ENCODE measurements around the gene SEC22B. TPM values are rescaled to one million over a fixed set of nuclear protein-coding genes. Genes with fewer than 3 reads are reported as not detected.
"Not testable (repeated sequence)": the region's sequence is repeated elsewhere in the genome, so short reads cannot be mapped to it uniquely, and the experiment has no call there.

Gene SEC22B
- 18.5 TPM for total RNA-seq

DNA sequence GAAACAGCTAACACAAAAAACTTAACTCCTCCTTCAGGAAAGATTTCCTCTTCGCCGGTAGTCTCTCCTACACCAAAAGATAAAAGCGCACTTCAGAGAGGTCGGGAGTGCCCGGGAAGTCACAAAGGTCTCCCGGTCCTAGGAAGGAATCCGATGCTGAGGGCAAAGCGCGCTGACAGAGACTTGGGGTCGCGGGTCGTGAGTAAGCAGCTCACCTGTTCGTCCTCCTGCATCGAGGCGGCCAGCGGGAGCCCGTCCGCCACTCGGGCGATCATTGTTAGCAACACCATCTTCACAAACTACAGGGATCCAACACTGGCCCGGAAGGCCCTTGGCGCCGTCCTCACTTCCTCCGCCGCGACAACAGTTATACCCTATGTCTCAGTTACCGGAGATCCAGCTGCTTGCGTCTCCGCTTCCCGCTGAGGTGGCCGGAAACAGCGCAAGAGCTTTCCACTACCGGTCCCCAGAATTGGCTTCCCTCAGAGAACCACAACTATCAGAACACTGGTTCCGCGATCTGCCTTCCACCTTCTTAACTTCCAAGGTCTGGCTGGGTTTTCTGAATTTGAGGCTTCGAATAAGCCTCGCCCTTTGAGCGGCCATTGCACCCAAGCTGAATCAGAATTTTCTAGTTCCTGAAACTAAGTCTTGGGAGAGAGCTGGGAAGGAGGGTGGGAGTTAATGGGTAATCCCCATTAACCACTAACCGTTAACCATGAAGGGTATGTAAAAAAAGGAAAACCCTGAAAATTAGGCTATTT lies at the start of gene SEC22B:
Gene SEC22B (minus strand): TSS at position 429 of the 764 bp plus-strand sequence. CDS start 139 bp downstream, at position 290.
- peak; percentile 88 for ATAC-seq

DNA sequence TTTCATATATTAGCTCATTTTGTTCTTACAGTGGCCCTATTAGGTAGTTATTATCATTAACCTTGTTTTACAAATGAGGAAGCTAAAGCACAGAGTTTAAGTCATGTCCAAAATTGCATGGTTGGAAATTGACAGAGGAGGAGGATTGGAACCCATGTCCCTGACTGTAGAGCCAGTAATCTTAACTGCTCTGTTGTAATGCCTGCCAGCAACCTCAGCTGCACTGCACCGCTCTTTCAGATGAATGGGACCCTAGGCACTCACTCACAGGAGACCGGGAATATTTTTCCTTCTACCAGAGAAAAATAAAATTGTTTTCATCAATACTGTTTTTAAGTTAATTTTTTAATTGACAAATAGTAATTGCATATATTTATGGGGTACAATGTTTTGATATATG lies 41.6 kb upstream of the SEC22B start:
- not testable (repeated sequence) for DNase-seq (ENCODE audit: low spot score); ATAC-seq

More for the DNA sequence above, at the start of gene SEC22B:
- DNase-seq (ENCODE audit: low spot score): peak; percentile 90

GRCh38 chr1:120217175-120217929 lies 41.0 kb upstream of the SEC22B start:
- not testable (repeated sequence) for ATAC-seq; DNase-seq (ENCODE audit: low spot score)

GRCh38 chr1:120213606-120214005 lies 37.3 kb upstream of the SEC22B start:
- not testable (repeated sequence) for DNase-seq (ENCODE audit: low spot score)

GRCh38 chr1:120210754-120211153 lies 34.4 kb upstream of the SEC22B start:
- not testable (repeated sequence) for DNase-seq (ENCODE audit: low spot score); ATAC-seq

More at GRCh38 chr1:120213606-120214005, 37.3 kb upstream of the SEC22B start:
- peak; percentile 99 for ATAC-seq

DNA sequence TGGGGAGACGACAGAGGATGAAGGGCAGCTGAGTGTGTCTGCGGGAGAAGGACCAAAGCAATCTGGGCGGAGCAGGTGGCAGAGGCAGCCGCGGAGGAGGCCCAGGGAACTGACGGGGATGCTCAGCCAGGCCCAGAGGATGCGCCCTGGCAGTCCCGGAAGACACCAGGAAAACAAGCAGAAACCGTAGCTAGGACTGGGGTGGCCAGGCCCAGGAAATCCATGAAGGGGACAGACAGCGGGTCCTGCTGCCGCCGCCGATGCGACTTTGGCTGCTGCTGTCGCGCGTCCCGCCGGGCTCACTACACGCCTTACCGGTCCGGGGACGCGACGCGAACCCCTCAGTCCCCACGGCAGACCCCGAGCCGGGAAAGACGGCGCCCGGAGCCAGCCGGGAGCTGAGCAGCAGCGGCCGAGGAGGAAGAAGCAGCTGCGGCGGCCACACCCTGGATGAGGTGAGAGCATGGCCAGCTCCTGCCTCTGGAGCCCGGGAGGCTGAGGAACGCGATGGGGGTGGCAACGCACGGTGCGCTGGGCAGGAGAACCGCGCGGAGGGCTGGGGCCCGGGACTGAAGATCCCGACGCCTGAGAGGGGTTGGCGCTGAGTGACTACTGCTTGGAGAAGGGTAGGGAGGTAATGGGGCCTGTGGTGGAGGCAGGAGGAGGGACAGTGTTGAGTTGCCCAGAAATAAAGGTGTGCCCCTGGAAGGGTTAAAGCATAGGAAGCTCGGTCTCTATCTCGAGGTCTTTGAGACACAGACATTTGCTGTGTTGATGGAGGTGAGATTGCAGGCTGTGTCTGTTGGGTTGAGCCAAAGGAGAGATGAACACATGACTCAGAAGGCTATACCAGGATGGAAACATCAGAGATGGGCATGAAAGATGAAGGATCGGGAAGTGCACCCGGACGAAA lies 20.8 kb upstream of the SEC22B start:
- DNase-seq (ENCODE audit: low spot score): not testable (repeated sequence)
- ATAC-seq: peak; percentile 52

DNA sequence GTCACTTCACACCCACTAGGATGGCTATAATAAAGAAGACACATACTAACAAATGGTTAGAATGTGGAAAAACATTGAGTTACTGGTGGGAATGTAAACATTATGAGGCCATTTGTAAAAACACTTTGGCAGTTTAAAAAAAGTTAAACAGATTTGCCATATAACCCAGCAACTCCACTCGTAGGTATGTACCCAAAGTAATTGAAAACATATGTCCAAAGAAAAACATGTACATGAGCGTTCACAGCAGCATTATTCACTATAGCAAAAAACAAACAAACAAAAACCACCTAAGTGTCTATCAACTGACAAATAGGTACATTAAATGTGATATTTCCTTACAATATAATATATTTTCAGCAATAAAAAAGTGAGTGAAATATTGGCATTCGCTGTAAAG lies 12.3 kb upstream of the SEC22B start:
- not testable (repeated sequence) for ATAC-seq; DNase-seq (ENCODE audit: low spot score)

DNA sequence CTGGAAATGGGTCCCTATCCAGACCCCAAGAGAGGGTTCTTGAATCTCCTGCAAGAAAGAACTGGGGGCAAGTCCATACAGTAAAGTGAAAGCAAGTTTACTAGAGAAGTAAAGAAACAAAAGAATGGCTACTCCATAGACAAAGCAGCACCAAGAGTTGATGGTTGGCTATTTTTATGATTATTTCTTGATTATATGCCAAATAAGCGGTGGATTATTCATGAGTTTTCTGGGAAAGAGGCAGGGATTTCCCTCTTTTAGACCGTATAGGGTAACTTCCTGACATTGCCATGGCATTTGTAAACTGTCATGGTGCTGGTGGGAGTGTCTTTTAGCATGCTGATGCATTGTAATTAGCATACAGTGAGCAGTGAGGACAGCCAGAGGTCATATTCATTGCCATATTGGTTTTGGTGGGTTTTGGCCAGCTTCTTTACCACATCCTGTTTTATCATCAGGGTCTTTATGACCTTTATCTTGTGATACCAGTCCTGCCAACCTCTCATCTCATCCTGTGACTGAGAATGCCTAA lies 5.9 kb upstream of the SEC22B start:
- not testable (repeated sequence) for ATAC-seq; DNase-seq (ENCODE audit: low spot score)

- DNase-seq (ENCODE audit: low spot score) (peak; percentile 47), ATAC-seq (peak; percentile 54)
Measured at GRCh38 chr1:120179811-120180690, 3.7 kb upstream of the SEC22B start.

DNA sequence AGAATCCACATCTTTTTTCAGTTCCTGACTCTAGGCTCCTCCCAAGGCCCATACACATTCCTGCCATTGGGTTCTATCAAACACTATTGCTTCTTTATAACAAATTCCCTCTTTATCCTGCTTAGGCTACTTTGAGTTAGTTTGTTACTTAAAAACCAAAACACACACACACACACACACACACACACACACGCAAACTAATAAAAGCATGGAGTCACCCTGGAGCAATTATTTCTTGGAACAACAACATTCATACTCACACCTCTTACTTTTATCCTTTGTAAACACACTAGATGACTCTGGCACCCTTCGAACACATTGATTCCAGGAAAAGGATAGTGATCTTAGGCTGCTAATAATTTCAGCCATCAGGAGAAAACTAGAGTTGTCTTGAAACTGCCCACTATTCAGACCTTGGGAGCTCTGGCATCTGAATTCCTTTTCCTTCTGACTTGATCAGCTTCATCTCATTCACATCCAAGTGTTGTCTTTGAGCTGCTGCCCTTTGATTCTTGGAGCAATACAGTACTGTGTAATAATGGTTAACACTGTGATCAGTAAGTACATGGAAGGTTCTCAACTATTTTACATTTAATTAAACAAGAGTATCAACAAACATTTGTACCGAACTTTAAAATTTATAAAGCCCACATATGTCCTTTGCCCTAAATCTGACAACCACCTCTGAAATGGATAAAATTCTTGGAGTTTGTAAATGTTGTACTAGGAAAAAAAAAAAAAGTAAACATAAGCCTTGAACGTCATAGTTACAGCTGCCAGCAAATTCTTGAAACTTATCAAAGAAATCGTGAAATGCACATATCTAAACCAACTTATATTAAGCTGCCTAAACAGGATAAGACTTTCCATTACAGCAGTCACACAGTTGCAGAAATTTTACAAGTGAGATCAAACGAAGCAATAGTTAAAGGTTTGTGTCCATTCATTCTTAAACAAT lies 2.8 kb upstream of the SEC22B start:
- ATAC-seq: peak; percentile 45
- no peak for DNase-seq (ENCODE audit: low spot score)

GRCh38 chr1:120178058-120178457 lies 1.7 kb upstream of the SEC22B start:
- not testable (repeated sequence) for DNase-seq (ENCODE audit: low spot score)

GRCh38 chr1:120175688-120176087 lies 632 bp downstream of the SEC22B start:
- peak; percentile 3 for ATAC-seq
- not testable (repeated sequence) for DNase-seq (ENCODE audit: low spot score)

More at GRCh38 chr1:120178058-120178457, 1.7 kb upstream of the SEC22B start:
- ATAC-seq: not testable (repeated sequence)

- not testable (repeated sequence) for DNase-seq (ENCODE audit: low spot score); ATAC-seq
Measured at GRCh38 chr1:120164761-120165160, 11.6 kb downstream of the SEC22B start.

- DNase-seq (ENCODE audit: low spot score); ATAC-seq: not testable (repeated sequence)
Measured at GRCh38 chr1:120162015-120162414, 14.3 kb downstream of the SEC22B start.

DNA sequence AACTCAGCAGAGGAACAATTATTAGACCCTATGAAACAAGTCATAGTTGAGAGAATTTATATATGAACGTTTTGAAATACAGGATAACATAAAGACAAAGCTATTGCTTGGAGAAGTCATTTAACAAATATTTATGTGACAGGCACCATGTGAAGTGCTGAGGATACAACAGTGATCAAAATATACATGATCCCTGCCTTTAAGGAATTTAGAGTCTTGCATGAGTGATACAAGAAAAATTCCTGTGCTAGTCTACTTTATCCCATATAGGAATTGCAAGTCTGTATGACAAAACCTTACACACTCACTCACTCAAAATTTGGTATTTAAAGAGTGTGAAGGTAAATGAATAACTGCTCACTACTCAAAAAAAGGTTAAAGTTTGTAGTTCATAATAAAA lies 17.8 kb downstream of the SEC22B start:
- not testable (repeated sequence) for ATAC-seq; DNase-seq (ENCODE audit: low spot score)

GRCh38 chr1:120158086-120158485 lies 18.2 kb downstream of the SEC22B start:
- peak; percentile 77 for ATAC-seq
- not testable (repeated sequence) for DNase-seq (ENCODE audit: low spot score)

DNA sequence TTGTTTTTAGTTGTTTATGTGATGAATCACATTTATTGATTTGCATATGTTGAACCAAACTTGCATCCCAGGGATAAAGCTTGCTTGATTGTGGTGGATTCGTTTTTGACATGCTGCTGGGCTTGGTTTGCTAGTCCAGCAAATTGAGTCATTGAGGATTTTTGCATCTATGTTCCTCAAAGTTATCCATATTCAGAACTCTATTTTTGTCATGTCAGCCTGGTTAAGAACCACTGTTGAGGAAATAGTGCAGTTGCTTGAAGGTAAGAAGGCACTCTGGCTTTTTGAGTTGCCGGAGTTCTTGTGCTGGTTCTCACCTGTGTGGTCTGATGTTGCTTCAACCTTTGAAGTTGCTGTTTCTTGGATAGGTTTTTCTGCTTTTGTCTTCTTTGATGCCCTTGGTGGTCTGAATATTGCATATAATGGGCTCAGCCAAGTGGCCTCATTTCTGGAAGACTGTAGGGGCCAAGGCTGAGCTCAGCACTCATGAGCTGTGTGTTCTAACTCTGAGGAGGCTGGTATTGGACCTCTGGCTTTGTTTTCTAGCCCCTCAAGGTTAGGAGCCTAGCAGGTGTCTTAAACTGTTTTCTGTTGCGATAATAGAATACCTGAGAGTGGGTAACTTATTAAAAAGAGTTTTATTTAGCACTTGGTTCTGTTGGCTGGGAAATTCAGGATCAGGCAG lies 26.0 kb downstream of the SEC22B start:
- not testable (repeated sequence) for DNase-seq (ENCODE audit: low spot score)
- peak; percentile 31 for ATAC-seq

Data from left lobe of liver (tissue), 2 donors.